IMR-90 (cell line): ENCODE data around the gene FAM83B. TPM values are rescaled to one million over a fixed set of nuclear protein-coding genes. Genes with fewer than 3 reads are reported as not detected.
A peak's percentile ranks its signal among the peaks of the same experiment; 100 is the strongest.

Experiments
- ATAC-seq: fragments of 200-7000 bp; cut with Tn5 transposase; 2 replicates; pipeline ENCODE4 v1.9.1; 2020; ENCODE audit warnings: low read depth, mild to moderate bottlenecking, moderate library complexity
- Bru-seq: library from RNA; stranded (reverse); fragments of 400-500 nt; gene quantifications from one replicate; lab custom pipeline; 2021; lab: Mats Ljungman, UMichigan
- BruChase-seq, 2 experiments: library from RNA; stranded (reverse); fragments of 400-500 nt; gene quantifications; one replicate each; lab custom pipeline; 2021; lab: Mats Ljungman, UMichigan
- BruUV-seq: library from RNA; stranded (reverse); fragments of 400-500 nt; replicated peaks from 2 replicates; lab custom pipeline; 2021; lab: Mats Ljungman, UMichigan
- CTCF ChIA-PET: fragments of 300-600 bp; formaldehyde crosslinking; extraction: SDS; loops from one replicate; lab custom pipeline; 2021; ENCODE audit warnings: antibody characterized with exemption; lab: Yijun Ruan, JAX
- POLR2A ChIA-PET: fragments of 300-600 bp; sonication (Branson Sonifier 250); formaldehyde crosslinking; loops from one replicate; lab custom pipeline; 2022; ENCODE audit warnings: antibody characterized with exemption; ENCODE audit not compliant: unreplicated experiment; lab: Charles Lee
- DNase-seq: peaks from one replicate; pipeline ENCODE4 v3.0.0; 2013
- H2AFZ ChIP-seq: replicated peaks from 2 replicates; pipeline ENCODE3; 2013; ENCODE audit warnings: low read length, mild to moderate bottlenecking; ENCODE audit not compliant: poor library complexity
- H2AK5ac ChIP-seq: 2 replicates; pipeline ENCODE4 v1.6.1; 2013; ENCODE audit warnings: low read depth, low read length, inconsistent platforms
- H2AK9ac ChIP-seq: replicated peaks from 2 replicates; pipeline ENCODE3; 2013; ENCODE audit warnings: mild to moderate bottlenecking, low read depth, low read length, moderate library complexity; ENCODE audit not compliant: poor library complexity
- H2BK120ac ChIP-seq: 2 replicates; pipeline ENCODE4 v1.6.1; 2013; ENCODE audit warnings: low read depth, low read length, inconsistent platforms
- H2BK15ac ChIP-seq: 3 replicates; pipeline ENCODE4 v1.6.1; 2013; ENCODE audit warnings: low read depth, low read length, inconsistent platforms
- H2BK20ac ChIP-seq: 2 replicates; pipeline ENCODE4 v1.6.1; 2013; ENCODE audit warnings: low read depth, mild to moderate bottlenecking, inconsistent platforms, low read length, moderate library complexity
- H2BK5ac ChIP-seq: 2 replicates; pipeline ENCODE4 v1.6.1; 2013; ENCODE audit warnings: mild to moderate bottlenecking, low read depth, low read length, inconsistent platforms; ENCODE audit not compliant: poor library complexity, severe bottlenecking
- H3K14ac ChIP-seq: replicated peaks from 2 replicates; pipeline ENCODE4 v1.6.1; 2013; ENCODE audit warnings: low read depth, low read length, inconsistent platforms
- H3K18ac ChIP-seq: 2 replicates; pipeline ENCODE4 v1.6.1; 2013; ENCODE audit warnings: low read depth, low read length, control low read depth
- H3K23ac ChIP-seq: 2 replicates; pipeline ENCODE4 v1.6.1; 2013; ENCODE audit warnings: low read depth, low read length, inconsistent platforms
- H3K27ac ChIP-seq: 2 replicates; pipeline ENCODE4 v1.5.1; 2013; ENCODE audit warnings: mild to moderate bottlenecking, control low read depth, low read length; ENCODE audit not compliant: insufficient read depth
- H3K27me3 ChIP-seq: 2 replicates; pipeline ENCODE4 v1.6.1; 2013; ENCODE audit warnings: low read length; ENCODE audit not compliant: control insufficient read depth, insufficient read depth
- H3K36me3 ChIP-seq: 2 replicates; pipeline ENCODE4 v1.6.1; 2013; ENCODE audit warnings: low read length, mixed read lengths; ENCODE audit not compliant: control insufficient read depth, insufficient read depth
- H3K4ac ChIP-seq: 2 replicates; pipeline ENCODE4 v1.6.1; 2013; ENCODE audit warnings: low read depth, low read length, inconsistent platforms
- H3K4me1 ChIP-seq: 2 replicates; pipeline ENCODE4 v1.6.1; 2013; ENCODE audit warnings: low read length, mixed read lengths; ENCODE audit not compliant: control insufficient read depth, insufficient read depth
- H3K4me2 ChIP-seq: 2 replicates; pipeline ENCODE4 v1.6.1; 2013; ENCODE audit warnings: low read depth, mild to moderate bottlenecking, control low read depth, low read length, moderate library complexity
- H3K4me3 ChIP-seq: 2 replicates; pipeline ENCODE4 v1.5.1; 2013; ENCODE audit warnings: low read depth, mild to moderate bottlenecking, control low read depth, low read length, moderate library complexity; ENCODE audit not compliant: insufficient read depth
- H3K56ac ChIP-seq: 2 replicates; pipeline ENCODE4 v1.6.1; 2013; ENCODE audit warnings: low read length, inconsistent platforms; ENCODE audit not compliant: insufficient read depth; ENCODE audit errors: extremely low read depth
- H3K79me1 ChIP-seq, 2 experiments: 2 replicates each; pipeline ENCODE4 v1.6.1; 2013; ENCODE audit warnings: low read length in 2 of 2, inconsistent platforms in 1 of 2, low read depth in 1 of 2
- H3K9ac ChIP-seq: 2 replicates; pipeline ENCODE4 v1.6.1; 2013; ENCODE audit warnings: low read depth, low read length, control low read depth
- H3K9me1 ChIP-seq: 2 replicates; pipeline ENCODE4 v1.6.1; 2013; ENCODE audit warnings: low read length, inconsistent platforms; ENCODE audit not compliant: insufficient read depth
- H3K9me3 ChIP-seq: 2 replicates; pipeline ENCODE4 v1.6.1; 2013; ENCODE audit warnings: low read length; ENCODE audit not compliant: control insufficient read depth, insufficient read depth
- H4K20me1 ChIP-seq: 2 replicates; pipeline ENCODE4 v1.6.1; 2013; ENCODE audit warnings: low read length, inconsistent platforms; ENCODE audit not compliant: insufficient read depth
- H4K5ac ChIP-seq: 2 replicates; pipeline ENCODE4 v1.6.1; 2013; ENCODE audit warnings: mild to moderate bottlenecking, low read depth, low read length, control low read depth
- H4K8ac ChIP-seq, 2 experiments: 2 replicates each; pipeline ENCODE4 v1.6.1; 2013; ENCODE audit warnings: low read depth in 2 of 2, low read length in 2 of 2, control low read depth in 1 of 2, inconsistent platforms in 1 of 2
- H4K91ac ChIP-seq: 2 replicates; pipeline ENCODE4 v1.6.1; 2013; ENCODE audit warnings: low read depth, low read length, inconsistent platforms; ENCODE audit not compliant: insufficient read depth
- CEBPB ChIP-seq: IDR thresholded peaks from 2 replicates; pipeline ENCODE4 v1.6.1; 2012; ENCODE audit warnings: low read depth, low read length, improper control_type of control experiment
- CHD1 ChIP-seq: IDR thresholded peaks from 2 replicates; pipeline ENCODE4 v1.6.1; 2012; ENCODE audit warnings: low read depth, low read length, improper control_type of control experiment
- CTCF ChIP-seq: conservative IDR thresholded peaks from 2 replicates; pipeline ENCODE4 v1.5.1; 2012; ENCODE audit warnings: mild to moderate bottlenecking, low read depth, low read length, improper control_type of control experiment
- MAFK ChIP-seq: IDR thresholded peaks from 2 replicates; pipeline ENCODE4 v1.6.1; 2012; ENCODE audit warnings: low read depth, low read length, improper control_type of control experiment
- MAZ ChIP-seq: IDR thresholded peaks from 2 replicates; pipeline ENCODE4 v1.6.1; 2012; ENCODE audit warnings: low read depth, mild to moderate bottlenecking, low read length, improper control_type of control experiment, moderate library complexity, borderline replicate concordance
- NFE2L2 ChIP-seq: fragments of 150-350 bp; IDR thresholded peaks from 2 replicates; pipeline ENCODE4 v1.6.1; 2016; ENCODE audit warnings: low read depth, mild to moderate bottlenecking, low read length
- POLR2A ChIP-seq: IDR thresholded peaks from 2 replicates; pipeline ENCODE4 v1.6.1; 2012; ENCODE audit warnings: mild to moderate bottlenecking, low read depth, low read length
- SMC3 ChIP-seq: fragments of 150-350 bp; IDR thresholded peaks from 2 replicates; pipeline ENCODE4 v1.6.1; 2016; ENCODE audit warnings: low read depth, mild to moderate bottlenecking, antibody characterized with exemption, low read length, moderate library complexity
- USF2 ChIP-seq: fragments of 150-350 bp; IDR thresholded peaks from 2 replicates; pipeline ENCODE4 v1.6.1; 2017; ENCODE audit warnings: mild to moderate bottlenecking, antibody characterized with exemption, low read length, low read depth
- WGBS, 2 experiments: methylation state at CpG; one replicate each; pipeline versions ENCODE4 v1.1.5 to v1.1.7; 2013; ENCODE audit warnings: missing lambda C conversion rate in 2 of 2; ENCODE audit not compliant: insufficient read length in 1 of 2; ENCODE audit errors: extremely low coverage in 2 of 2; 5-methylcytosine and 5-hydroxymethylcytosine counted together
- dilution Hi-C: fragments of 300-500 bp; cut with HindIII; formaldehyde crosslinking; loops from one replicate; pipeline ENCODE4 v1.14.3; 2018; ENCODE audit warnings: low sequenced_read_pairs; ENCODE audit not compliant: unreplicated experiment
- in situ Hi-C: fragments of 300-500 bp; cut with MboI; formaldehyde crosslinking; loops from 3 replicates; pipeline ENCODE4 v1.14.3; 2019; ENCODE audit warnings: low sequenced_read_pairs, inconsistent platforms, mixed read lengths
- intact Hi-C: fragments of 100-400 bp; cut with micrococcal nuclease; formaldehyde crosslinking; loops from 2 replicates; pipeline ENCODE4 v1.10.0; 2022
- long read RNA-seq: library from polyadenylated mRNA; unstranded; transcript quantifications from one replicate; pipeline ENCODE4 v2.0.0, GENCODE V29; 2021; ENCODE audit not compliant: unreplicated experiment
- polyA plus RNA-seq, 3 experiments: library from polyadenylated mRNA; depleted of rRNA; stranded (reverse); fragments of >200 nt; gene quantifications; 2 replicates each; pipeline ENCODE4 v1.2.3, GENCODE V29; 2012; ENCODE audit warnings: low replicate concordance in 1 of 3
- total RNA-seq: library from RNA; depleted of rRNA; stranded (reverse); fragments of >200 nt; gene quantifications from 2 replicates; pipeline ENCODE4 v1.2.3, GENCODE V29; 2012; rRNA removed
- TF ChIP-seq, protein P1 (sequence below): fragments of 150-350 bp; IDR thresholded peaks from 2 replicates; pipeline ENCODE4 v1.6.1; 2016; ENCODE audit warnings: low read depth, mild to moderate bottlenecking, low read length, moderate library complexity, borderline replicate concordance

FAM83B gene
- under 0.01 and 0.18 TPM in 2 replicates for total RNA-seq
- 0.02 TPM in 1 of 2 replicates, not detected in the other for polyA plus RNA-seq (2012; rRNA removed)
- polyA plus RNA-seq (2012; cell fraction: cytosol; rRNA removed) = not detected in 2 replicates
- polyA plus RNA-seq (2012; cell fraction: nucleus; rRNA removed; ENCODE audit: low replicate concordance) = 0.02 TPM in 1 of 2 replicates, not detected in the other
- Bru-seq, nascent RNA = percentile 27 among the genes with signal in this experiment
- BruChase-seq, experiment 1, labeled RNA remaining after a 6-hour chase = percentile 21 among the genes with signal in this experiment
- percentile 18 among the genes with signal in this experiment for BruChase-seq, experiment 2, labeled RNA remaining after a 2-hour chase
- long read RNA-seq = 0 reads

GRCh38 chr6:54846243-54846856 lies at the start of gene FAM83B:
FAM83B (plus strand) TSS chr6:54846771; CDS start chr6:54870247, 23,476 bp downstream.
- DNase-seq = no peak
- no peak within 1 kb of the TSS for H2AK5ac ChIP-seq
- peaks cover 4% of the 10 kb centered on the region; the same call in 1 of the 2 replicates for H3K9me1 ChIP-seq
- no peak within 1 kb of the TSS; the same call in 1 of the 2 replicates for H4K5ac ChIP-seq
- peak within 1 kb of the TSS; percentile 44; the same call in 1 of the 2 replicates for H2BK120ac ChIP-seq
- TF ChIP-seq CHD1 = no peak
- TF ChIP-seq MAFK = no peak
- no peak for TF ChIP-seq SMC3
- TF ChIP-seq USF2 = no peak
- no peak for TF ChIP-seq NFE2L2
- TF ChIP-seq MAZ = no peak
- no peak for TF ChIP-seq CEBPB
- TF ChIP-seq POLR2A = no peak
- TF ChIP-seq, protein P1, sequence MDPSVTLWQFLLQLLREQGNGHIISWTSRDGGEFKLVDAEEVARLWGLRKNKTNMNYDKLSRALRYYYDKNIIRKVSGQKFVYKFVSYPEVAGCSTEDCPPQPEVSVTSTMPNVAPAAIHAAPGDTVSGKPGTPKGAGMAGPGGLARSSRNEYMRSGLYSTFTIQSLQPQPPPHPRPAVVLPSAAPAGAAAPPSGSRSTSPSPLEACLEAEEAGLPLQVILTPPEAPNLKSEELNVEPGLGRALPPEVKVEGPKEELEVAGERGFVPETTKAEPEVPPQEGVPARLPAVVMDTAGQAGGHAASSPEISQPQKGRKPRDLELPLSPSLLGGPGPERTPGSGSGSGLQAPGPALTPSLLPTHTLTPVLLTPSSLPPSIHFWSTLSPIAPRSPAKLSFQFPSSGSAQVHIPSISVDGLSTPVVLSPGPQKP = no peak
- no peak for TF ChIP-seq CTCF
- no peak within 1 kb of the TSS for H3K18ac ChIP-seq
- H3K23ac ChIP-seq = peak within 1 kb of the TSS; percentile 60; the same call in 1 of the 2 replicates
- no peaks in the 10 kb centered on the region for H3K79me1 ChIP-seq
- CTCF ChIA-PET = no interaction called here
- peak within 1 kb of the TSS; percentile 79 for H3K4me2 ChIP-seq
- intact Hi-C loops = no loop called here
- H4K20me1 ChIP-seq = no peaks in the 10 kb centered on the region
- peak; percentile 56 for ATAC-seq
- POLR2A ChIA-PET = no interaction called here
- H4K91ac ChIP-seq = no peak within 1 kb of the TSS
- H2BK20ac ChIP-seq = peak within 1 kb of the TSS; percentile 45; the same call in 1 of the 2 replicates
- no peaks in the 10 kb centered on the region for H3K36me3 ChIP-seq
- H3K9me3 ChIP-seq = no peaks in the 10 kb centered on the region
- no TSS peak for BruUV-seq
- no peak within 1 kb of the TSS for H3K56ac ChIP-seq
- no peak within 1 kb of the TSS for H3K14ac ChIP-seq
- H3K27me3 ChIP-seq = peaks cover 4% of the 10 kb centered on the region
- 0 out of 2 replicates have a peak, but pooled peaks cover 2% of the 10 kb centered on the region for H3K4me1 ChIP-seq
- whole genome bisulfite sequencing, 2 experiments = 5% methylated on average over 23 of the region's 50 CpGs; no CpG with 5 or more reads in 1 of the 2 experiments
- peak within 1 kb of the TSS; percentile 38 for H2AK9ac ChIP-seq
- H3K4ac ChIP-seq = peak within 1 kb of the TSS; percentile 35
- 0 out of 2 replicates have a peak within 1 kb of the TSS, but pooled peaks have one; percentile 14 for H3K9ac ChIP-seq
- in situ Hi-C loops = no loop called here
- H2BK5ac ChIP-seq = no peak within 1 kb of the TSS
- no peak within 1 kb of the TSS; the same call in 2 of the 3 replicates for H2BK15ac ChIP-seq
- peak within 1 kb of the TSS; percentile 52 for H3K4me3 ChIP-seq
- H3K27ac ChIP-seq = no peak within 1 kb of the TSS
- peak within 1 kb of the TSS in 1 of 2 experiments; percentile 11; a peak in 1 of 4 replicates for H4K8ac ChIP-seq
- peak within 1 kb of the TSS; percentile 90 for H2AFZ ChIP-seq
- dilution Hi-C loops = no loop called here
